NCI-H345 treated with DMSO at 0.1 percent for 48 hours (cell line): ENCODE measurements around the gene AHCYL2.
"Not testable (repeated sequence)": the region's sequence is repeated elsewhere in the genome, so short reads cannot be mapped to it uniquely, and the experiment has no call there.

ENCODE experiments used
- DNase-seq: peaks from one replicate; lab custom pipeline; 2025; ENCODE audit not compliant: unreplicated experiment; lab: John Stamatoyannopoulos, UW

The AHCYL2 gene

GRCh38 chr7:129240119-129240820 lies 15.4 kb downstream of the AHCYL2 start:
- DNase-seq: no peak

GRCh38 chr7:129244220-129244619 lies 19.4 kb downstream of the AHCYL2 start:
- DNase-seq: no peak

- no peak for DNase-seq
Measured at GRCh38 chr7:129245533-129245932, 20.7 kb downstream of the AHCYL2 start.

- no peak for DNase-seq
Measured at GRCh38 chr7:129247087-129247486, 22.3 kb downstream of the AHCYL2 start.

GRCh38 chr7:129252128-129252527 lies 27.3 kb downstream of the AHCYL2 start:
- no peak for DNase-seq

GRCh38 chr7:129252603-129253002 lies 27.8 kb downstream of the AHCYL2 start:
- DNase-seq: not testable (repeated sequence)

- DNase-seq: no peak
Measured at GRCh38 chr7:129255800-129256199, 31.0 kb downstream of the AHCYL2 start.

- no peak for DNase-seq
Measured at GRCh38 chr7:129256221-129256620, 31.4 kb downstream of the AHCYL2 start.

- no peak for DNase-seq
Measured at GRCh38 chr7:129257168-129257567, 32.3 kb downstream of the AHCYL2 start.

GRCh38 chr7:129258649-129259389 lies 34.0 kb downstream of the AHCYL2 start:
- no peak for DNase-seq

- no peak for DNase-seq
Measured at GRCh38 chr7:129262324-129262723, 37.5 kb downstream of the AHCYL2 start.

- DNase-seq: no peak
Measured at GRCh38 chr7:129263168-129263567, 38.3 kb downstream of the AHCYL2 start.

- DNase-seq: no peak
Measured at GRCh38 chr7:129264534-129264933, 39.7 kb downstream of the AHCYL2 start.

- DNase-seq: no peak
Measured at GRCh38 chr7:129265328-129265727, 40.5 kb downstream of the AHCYL2 start.

- no peak for DNase-seq
Measured at GRCh38 chr7:129266181-129266580, 41.4 kb downstream of the AHCYL2 start.

GRCh38 chr7:129270077-129270476 lies 45.2 kb downstream of the AHCYL2 start:
- no peak for DNase-seq

GRCh38 chr7:129271500-129272355 lies 46.9 kb downstream of the AHCYL2 start:
- DNase-seq: no peak

GRCh38 chr7:129273936-129274335 lies 49.1 kb downstream of the AHCYL2 start:
- no peak for DNase-seq

GRCh38 chr7:129277629-129278028 lies 52.8 kb downstream of the AHCYL2 start:
- no peak for DNase-seq

- DNase-seq: no peak
Measured at GRCh38 chr7:129278688-129279087, 53.9 kb downstream of the AHCYL2 start.

- no peak for DNase-seq
Measured at GRCh38 chr7:129279757-129280156, 54.9 kb downstream of the AHCYL2 start.

GRCh38 chr7:129281163-129281562 lies 56.3 kb downstream of the AHCYL2 start:
- no peak for DNase-seq
